Ishikawa (cell line): Measurements from ENCODE around the gene EMCN.

Source experiments
- EP300 ChIP-seq: IDR thresholded peaks from 2 replicates; pipeline ENCODE4 v1.6.1; 2012; ENCODE audit warnings: borderline replicate concordance
- MAX ChIP-seq: IDR thresholded peaks from 2 replicates; pipeline ENCODE4 v1.6.1; 2012
- RAD21 ChIP-seq: IDR thresholded peaks from 2 replicates; pipeline ENCODE4 v1.6.1; 2012; ENCODE audit warnings: low read depth
- TAF1 ChIP-seq: IDR thresholded peaks from 2 replicates; pipeline ENCODE4 v1.6.1; 2012; ENCODE audit warnings: low read depth, mild to moderate bottlenecking
- TEAD4 ChIP-seq: IDR thresholded peaks from 2 replicates; pipeline ENCODE4 v1.6.1; 2012
- USF1 ChIP-seq: IDR thresholded peaks from 2 replicates; pipeline ENCODE4 v1.6.1; 2012
- YY1 ChIP-seq: IDR thresholded peaks from 2 replicates; pipeline ENCODE4 v1.6.1; 2012; ENCODE audit warnings: low read depth

- TF ChIP-seq TEAD4 = no peak
- TF ChIP-seq EP300 = no peak
- TF ChIP-seq RAD21 = no peak
- no peak for TF ChIP-seq MAX
- no peak for TF ChIP-seq YY1
- TF ChIP-seq USF1 = no peak
- TF ChIP-seq TAF1 = no peak
Measured at GRCh38 chr4:100430451-100430850, 87.4 kb downstream of the EMCN start.
